ENCODE measurements around the gene SLC17A9.

SLC17A9 gene

GRCh38 chr20:62938105-62938888 is 14.2 kb upstream of the SLC17A9 start, which contains the start of gene GID8:
Gene GID8, plus strand, starts transcription at chr20:62938147. Its CDS starts 3,356 bp downstream, at chr20:62941503.
- peak; percentile 75 for DNase-seq

- no peak for DNase-seq
Observed at GRCh38 chr20:62940875-62941274, 11.6 kb upstream of the SLC17A9 start.

GRCh38 chr20:62941792-62942191 is 10.7 kb upstream of the SLC17A9 start:
- DNase-seq: no peak

- no peak for DNase-seq
Observed at GRCh38 chr20:62942456-62942855, 10.1 kb upstream of the SLC17A9 start.

GRCh38 chr20:62943396-62943795 is 9.1 kb upstream of the SLC17A9 start:
- no peak for DNase-seq

- no peak for DNase-seq
Observed at GRCh38 chr20:62944184-62944583, 8.3 kb upstream of the SLC17A9 start.

- no peak for DNase-seq
Observed at GRCh38 chr20:62944746-62945145, 7.8 kb upstream of the SLC17A9 start.

GRCh38 chr20:62945771-62946339 is 6.7 kb upstream of the SLC17A9 start:
- DNase-seq: no peak

- DNase-seq: no peak
Observed at GRCh38 chr20:62946918-62947317, 5.6 kb upstream of the SLC17A9 start.

- no peak for DNase-seq
Observed at GRCh38 chr20:62947532-62948300, 4.8 kb upstream of the SLC17A9 start.

GRCh38 chr20:62949153-62949821 is 3.2 kb upstream of the SLC17A9 start:
- DNase-seq: no peak

- DNase-seq: no peak
Observed at GRCh38 chr20:62949962-62950361, 2.5 kb upstream of the SLC17A9 start.

- DNase-seq: no peak
Observed at GRCh38 chr20:62950741-62951140, 1.8 kb upstream of the SLC17A9 start.

- DNase-seq: no peak
Observed at GRCh38 chr20:62951143-62951895, 1.2 kb upstream of the SLC17A9 start.

- DNase-seq: no peak
Observed at GRCh38 chr20:62951896-62952372, 575 bp upstream of the SLC17A9 start.

- DNase-seq: no peak
Observed at GRCh38 chr20:62952968-62953838, 694 bp downstream of the SLC17A9 start.

- DNase-seq: peak; percentile 72
Observed at GRCh38 chr20:62953839-62954703, 1.6 kb downstream of the SLC17A9 start.

GRCh38 chr20:62955519-62956386 is 3.2 kb downstream of the SLC17A9 start:
- no peak for DNase-seq

Measured in right kidney (tissue), 1 donor.